Endothelial cell (in vitro differentiated cells): ENCODE measurements around the gene C2orf81. TPM values are rescaled to one million over a fixed set of nuclear protein-coding genes. Genes with fewer than 3 reads are reported as not detected.

Experiments used
- DNase-seq: peaks from one replicate; pipeline ENCODE4 v3.0.0; 2021; ENCODE audit warnings: low spot score
- H3K27ac Mint-ChIP-seq: one replicate; pipeline ENCODE4 v1.8.0; 2021; ENCODE audit warnings: mixed read lengths, inconsistent platforms; ENCODE audit not compliant: unreplicated experiment
- H3K27me3 Mint-ChIP-seq: one replicate; pipeline ENCODE4 v1.8.0; 2021; ENCODE audit warnings: mild to moderate bottlenecking, moderate library complexity, mixed read lengths, inconsistent platforms; ENCODE audit not compliant: unreplicated experiment
- H3K36me3 Mint-ChIP-seq: one replicate; pipeline ENCODE4 v1.8.0; 2021; ENCODE audit warnings: mild to moderate bottlenecking, low read depth, mixed read lengths, inconsistent platforms; ENCODE audit not compliant: unreplicated experiment
- H3K4me1 Mint-ChIP-seq: one replicate; pipeline ENCODE4 v1.8.0; 2021; ENCODE audit warnings: mild to moderate bottlenecking, mixed read lengths, inconsistent platforms; ENCODE audit not compliant: unreplicated experiment
- H3K4me3 Mint-ChIP-seq: one replicate; pipeline ENCODE4 v1.8.0; 2021; ENCODE audit warnings: mild to moderate bottlenecking, mixed read lengths, inconsistent platforms; ENCODE audit not compliant: unreplicated experiment
- H3K9me3 Mint-ChIP-seq: one replicate; pipeline ENCODE4 v1.8.0; 2021; ENCODE audit warnings: mixed read lengths, inconsistent platforms; ENCODE audit not compliant: unreplicated experiment
- total RNA-seq: library from RNA; stranded (reverse); fragmentation: NEBNext Ultra II Directional; extraction: Animal tissue kit (Norgen Biotek cat#: 25700); gene quantifications from one replicate; pipeline ENCODE4 v1.2.1, GENCODE V29; 2021; ENCODE audit not compliant: unreplicated experiment
- TF ChIP-seq, protein P1 (sequence below): fragments of 200-600 bp; sonication (generic); IDR thresholded peaks from one replicate; pipeline ENCODE4 v1.5.0; 2021; ENCODE audit warnings: antibody characterized with exemption; ENCODE audit not compliant: unreplicated experiment

Gene C2orf81
- total RNA-seq, 1 donor from 2014 or later, result 5.0 TPM

- Mint-ChIP-seq H3K9me3 (no peaks in the 10 kb centered on the region), H3K27ac (peak within 1 kb of the TSS; percentile 55), H3K36me3 (peaks cover 29% of the 10 kb centered on the region), H3K27me3 (no peaks in the 10 kb centered on the region), H3K4me3 (peak within 1 kb of the TSS; percentile 19), H3K4me1 (peaks cover 34% of the 10 kb centered on the region)
- DNase-seq, result peak; percentile 37
- TF ChIP-seq, protein P1, sequence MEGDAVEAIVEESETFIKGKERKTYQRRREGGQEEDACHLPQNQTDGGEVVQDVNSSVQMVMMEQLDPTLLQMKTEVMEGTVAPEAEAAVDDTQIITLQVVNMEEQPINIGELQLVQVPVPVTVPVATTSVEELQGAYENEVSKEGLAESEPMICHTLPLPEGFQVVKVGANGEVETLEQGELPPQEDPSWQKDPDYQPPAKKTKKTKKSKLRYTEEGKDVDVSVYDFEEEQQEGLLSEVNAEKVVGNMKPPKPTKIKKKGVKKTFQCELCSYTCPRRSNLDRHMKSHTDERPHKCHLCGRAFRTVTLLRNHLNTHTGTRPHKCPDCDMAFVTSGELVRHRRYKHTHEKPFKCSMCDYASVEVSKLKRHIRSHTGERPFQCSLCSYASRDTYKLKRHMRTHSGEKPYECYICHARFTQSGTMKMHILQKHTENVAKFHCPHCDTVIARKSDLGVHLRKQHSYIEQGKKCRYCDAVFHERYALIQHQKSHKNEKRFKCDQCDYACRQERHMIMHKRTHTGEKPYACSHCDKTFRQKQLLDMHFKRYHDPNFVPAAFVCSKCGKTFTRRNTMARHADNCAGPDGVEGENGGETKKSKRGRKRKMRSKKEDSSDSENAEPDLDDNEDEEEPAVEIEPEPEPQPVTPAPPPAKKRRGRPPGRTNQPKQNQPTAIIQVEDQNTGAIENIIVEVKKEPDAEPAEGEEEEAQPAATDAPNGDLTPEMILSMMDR, result no peak
Observed at GRCh38 chr2:74379851-74380789, 41.3 kb downstream of the C2orf81 start, which contains the start of gene DCTN1. Gene DCTN1 (minus strand): TSS chr2:74380311. CDS start chr2:74380037, 274 bp downstream.

DNA sequence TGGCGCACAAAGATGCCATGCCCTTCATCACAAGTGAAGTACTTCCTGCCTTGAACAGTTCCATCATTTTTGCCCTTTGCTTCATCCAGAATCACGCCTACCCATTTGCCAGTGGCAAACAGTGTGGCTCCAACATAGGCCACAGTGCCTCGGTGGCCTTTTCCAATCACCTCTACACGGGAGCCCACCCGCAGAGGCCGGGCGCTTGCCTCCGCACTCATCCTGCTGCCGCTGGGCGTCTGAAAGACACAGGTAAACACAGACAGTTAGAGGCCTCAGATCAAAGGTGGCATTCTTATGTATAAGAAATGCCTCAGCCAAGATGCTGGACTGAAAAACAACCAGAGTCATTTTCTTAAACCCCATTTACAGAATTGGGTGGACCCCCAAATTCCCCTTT is 43.4 kb downstream of the C2orf81 start:
- peak overlapping the region; percentile 42 for H3K4me3 Mint-ChIP-seq
- H3K27me3 Mint-ChIP-seq, result no peaks in the 10 kb centered on the region
- H3K36me3 Mint-ChIP-seq, result peaks cover 34% of the 10 kb centered on the region
- H3K9me3 Mint-ChIP-seq, result no peaks in the 10 kb centered on the region
- peaks cover 39% of the 10 kb centered on the region for H3K4me1 Mint-ChIP-seq
- no peak for DNase-seq
- TF ChIP-seq, protein P1, result no peak
- H3K27ac Mint-ChIP-seq, result no peak overlapping the region

- H3K27me3 Mint-ChIP-seq, result peaks cover 5% of the 10 kb centered on the region
Observed at GRCh38 chr2:74375838-74376237, 45.6 kb downstream of the C2orf81 start.

DNA sequence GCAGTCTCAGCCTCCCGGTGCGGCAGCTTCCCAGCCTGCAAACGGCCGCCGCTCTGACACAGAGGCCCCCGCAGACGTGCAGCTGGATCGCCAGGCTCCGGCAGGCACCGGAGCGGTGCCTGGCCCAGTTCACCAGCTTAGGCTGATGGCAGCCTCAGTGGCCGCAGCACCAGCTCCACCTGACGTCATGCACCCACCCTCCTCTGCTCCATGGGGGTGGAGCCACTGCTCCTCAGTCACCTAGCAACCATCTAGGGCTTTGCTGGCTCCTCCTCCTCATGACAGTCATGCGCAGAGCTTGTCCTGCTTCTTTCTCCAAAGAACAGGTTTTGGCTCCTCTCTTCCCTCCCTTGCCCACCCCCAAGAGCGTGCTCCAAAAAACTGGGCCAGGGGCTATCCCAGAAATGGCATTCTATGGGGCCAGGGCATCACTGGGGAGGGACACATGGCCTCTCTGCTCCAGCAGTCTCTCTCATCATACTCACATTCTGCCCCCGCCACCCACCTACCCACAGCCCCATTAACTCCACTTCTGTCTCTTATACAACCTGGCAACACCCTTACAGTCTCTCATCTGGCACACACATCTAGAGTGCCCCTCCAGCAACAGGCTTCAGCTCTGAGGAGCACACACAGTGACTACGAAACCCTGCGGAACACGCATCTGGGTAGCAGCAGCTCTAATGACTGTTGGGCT is 46.8 kb downstream of the C2orf81 start:
- no peaks in the 10 kb centered on the region for H3K9me3 Mint-ChIP-seq
- H3K4me1 Mint-ChIP-seq, result peaks cover 37% of the 10 kb centered on the region
- H3K36me3 Mint-ChIP-seq, result peaks cover 58% of the 10 kb centered on the region
- H3K4me3 Mint-ChIP-seq, result peak overlapping the region; percentile 43
- peaks cover 7% of the 10 kb centered on the region for H3K27me3 Mint-ChIP-seq
- TF ChIP-seq, protein P1, result no peak
- peak; percentile 62 for DNase-seq
- peak overlapping the region; percentile 92 for H3K27ac Mint-ChIP-seq

More at GRCh38 chr2:74375838-74376237, 45.6 kb downstream of the C2orf81 start:
- Mint-ChIP-seq H3K27ac (peak overlapping the region; percentile 77), H3K9me3 (no peaks in the 10 kb centered on the region), H3K4me1 (peaks cover 47% of the 10 kb centered on the region), H3K4me3 (no peak overlapping the region), H3K36me3 (peaks cover 49% of the 10 kb centered on the region)
- no peak for DNase-seq
- TF ChIP-seq, protein P1, result no peak
